Measurements from ENCODE around the gene NUDT9.
"Not testable (repeated sequence)": the region's sequence is repeated elsewhere in the genome, so short reads cannot be mapped to it uniquely, and the experiment has no call there.

Gene NUDT9, protein sequence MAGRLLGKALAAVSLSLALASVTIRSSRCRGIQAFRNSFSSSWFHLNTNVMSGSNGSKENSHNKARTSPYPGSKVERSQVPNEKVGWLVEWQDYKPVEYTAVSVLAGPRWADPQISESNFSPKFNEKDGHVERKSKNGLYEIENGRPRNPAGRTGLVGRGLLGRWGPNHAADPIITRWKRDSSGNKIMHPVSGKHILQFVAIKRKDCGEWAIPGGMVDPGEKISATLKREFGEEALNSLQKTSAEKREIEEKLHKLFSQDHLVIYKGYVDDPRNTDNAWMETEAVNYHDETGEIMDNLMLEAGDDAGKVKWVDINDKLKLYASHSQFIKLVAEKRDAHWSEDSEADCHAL

GRCh38 chr4:87422104-87423052 is at the start of gene NUDT9:
Gene NUDT9 (plus strand): TSS chr4:87422573. CDS start chr4:87422906, 333 bp downstream.
- DNase-seq (ENCODE audit: low spot score) = peak; percentile 78
- TF ChIP-seq CTCF (IDR thresholded peaks at IDR 0.05; ENCODE audit: extremely low read depth, missing control alignments) = no peak

- peak; percentile 41 for TF ChIP-seq CTCF (IDR thresholded peaks at IDR 0.05; ENCODE audit: extremely low read depth, missing control alignments)
- no peak for DNase-seq (ENCODE audit: low spot score)
Measured at GRCh38 chr4:87375719-87376291, 46.6 kb upstream of the NUDT9 start.

- no peak for DNase-seq (ENCODE audit: low spot score)
- no peak for TF ChIP-seq CTCF (IDR thresholded peaks at IDR 0.05; ENCODE audit: extremely low read depth, missing control alignments)
Measured at GRCh38 chr4:87377816-87378215, 44.6 kb upstream of the NUDT9 start.

DNA sequence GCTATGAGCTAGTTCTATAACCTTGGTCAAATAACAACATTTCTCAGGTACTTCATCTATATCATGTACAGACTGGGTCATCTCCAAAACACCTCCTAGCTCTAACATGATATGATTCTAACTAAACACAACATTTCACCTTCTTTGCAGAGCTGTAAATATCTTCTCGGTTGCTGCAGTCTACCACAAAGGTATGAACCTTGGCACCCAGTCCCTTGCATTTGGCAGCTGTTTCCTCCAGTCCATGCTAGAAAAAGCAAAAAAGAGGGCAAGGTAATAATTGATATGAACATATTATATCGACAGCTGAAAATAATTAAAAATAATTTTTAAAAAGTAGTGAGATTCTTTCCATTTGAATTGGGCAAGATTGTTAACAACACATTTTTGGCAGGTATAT is 40.3 kb upstream of the NUDT9 start:
- TF ChIP-seq CTCF (IDR thresholded peaks at IDR 0.05; ENCODE audit: extremely low read depth, missing control alignments) = no peak
- no peak for DNase-seq (ENCODE audit: low spot score)

DNA sequence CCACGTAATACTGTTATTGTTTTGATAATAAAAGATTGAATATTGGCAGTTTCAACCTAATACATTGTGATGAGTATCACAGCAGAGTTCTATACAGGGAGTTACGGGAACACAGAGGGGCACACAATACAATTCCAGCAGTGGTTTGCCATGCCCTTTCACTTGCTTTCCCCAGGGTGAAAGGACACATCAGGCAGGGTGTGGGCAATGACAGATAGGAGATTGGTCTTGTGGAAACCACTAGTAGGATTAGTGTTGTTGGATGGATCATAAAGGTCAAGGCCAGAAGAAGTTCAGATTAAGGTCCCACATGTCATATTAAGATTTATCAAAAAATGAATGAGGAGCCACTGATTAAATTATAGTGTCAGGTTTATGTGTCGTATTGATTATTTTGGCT is 39.4 kb upstream of the NUDT9 start:
- DNase-seq (ENCODE audit: low spot score) = no peak

GRCh38 chr4:87384466-87385132 is 37.8 kb upstream of the NUDT9 start:
- not testable (repeated sequence) for DNase-seq (ENCODE audit: low spot score)

More for the DNA sequence above, 39.4 kb upstream of the NUDT9 start:
- TF ChIP-seq CTCF (IDR thresholded peaks at IDR 0.05; ENCODE audit: extremely low read depth, missing control alignments) = no peak

GRCh38 chr4:87387237-87387636 is 35.1 kb upstream of the NUDT9 start:
- TF ChIP-seq CTCF (IDR thresholded peaks at IDR 0.05; ENCODE audit: extremely low read depth, missing control alignments) = no peak
- DNase-seq (ENCODE audit: low spot score) = no peak

Measured in GM20000 (cell line).